GM21717 (cell line): ENCODE measurements around the gene TP63.

Experiments used
- ATAC-seq: cut with Tn5 transposase; IDR thresholded peaks from one replicate; pipeline ENCODE4 v1.9.1; 2021; ENCODE audit warnings: mild to moderate bottlenecking, moderate library complexity; ENCODE audit not compliant: unreplicated experiment

The TP63 gene

DNA sequence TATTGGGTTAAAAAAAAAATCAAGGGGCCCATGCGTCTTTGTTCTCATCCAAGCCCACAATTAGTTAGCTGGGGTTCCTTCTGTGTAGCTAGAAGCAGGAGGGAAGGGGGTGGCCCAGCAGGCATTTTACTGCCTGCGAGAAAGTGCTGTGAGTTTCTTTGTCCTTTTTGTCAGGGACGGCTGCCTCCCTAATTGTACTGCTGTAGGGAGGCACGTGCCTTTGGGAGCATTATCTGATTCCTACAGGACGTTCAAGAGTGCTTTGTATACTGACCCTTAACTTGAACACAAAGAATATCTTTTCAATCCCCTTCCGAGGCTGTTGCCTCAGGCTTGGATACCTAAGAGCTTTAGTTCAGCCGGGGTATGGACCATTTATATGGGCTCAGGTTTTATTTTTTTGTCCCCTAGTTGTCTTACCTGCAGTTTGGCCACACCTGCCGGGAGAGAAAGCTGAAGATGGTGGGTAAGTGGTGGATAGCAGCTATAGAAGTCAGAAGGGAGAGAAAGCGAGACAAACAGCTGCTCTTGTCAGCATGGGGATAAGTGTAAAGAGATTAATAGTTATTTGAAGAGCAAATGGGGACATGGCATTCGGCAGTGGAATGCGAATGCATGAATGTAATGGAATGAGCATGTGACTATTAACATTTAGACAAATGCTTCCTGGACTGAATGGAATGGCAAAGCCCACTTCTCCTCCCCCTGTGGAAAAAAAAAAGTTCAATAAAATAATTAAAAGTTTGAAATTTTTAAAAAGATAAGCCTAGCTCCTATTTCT, 175.2 kb downstream of the TP63 start:
- ATAC-seq, result no peak

DNA sequence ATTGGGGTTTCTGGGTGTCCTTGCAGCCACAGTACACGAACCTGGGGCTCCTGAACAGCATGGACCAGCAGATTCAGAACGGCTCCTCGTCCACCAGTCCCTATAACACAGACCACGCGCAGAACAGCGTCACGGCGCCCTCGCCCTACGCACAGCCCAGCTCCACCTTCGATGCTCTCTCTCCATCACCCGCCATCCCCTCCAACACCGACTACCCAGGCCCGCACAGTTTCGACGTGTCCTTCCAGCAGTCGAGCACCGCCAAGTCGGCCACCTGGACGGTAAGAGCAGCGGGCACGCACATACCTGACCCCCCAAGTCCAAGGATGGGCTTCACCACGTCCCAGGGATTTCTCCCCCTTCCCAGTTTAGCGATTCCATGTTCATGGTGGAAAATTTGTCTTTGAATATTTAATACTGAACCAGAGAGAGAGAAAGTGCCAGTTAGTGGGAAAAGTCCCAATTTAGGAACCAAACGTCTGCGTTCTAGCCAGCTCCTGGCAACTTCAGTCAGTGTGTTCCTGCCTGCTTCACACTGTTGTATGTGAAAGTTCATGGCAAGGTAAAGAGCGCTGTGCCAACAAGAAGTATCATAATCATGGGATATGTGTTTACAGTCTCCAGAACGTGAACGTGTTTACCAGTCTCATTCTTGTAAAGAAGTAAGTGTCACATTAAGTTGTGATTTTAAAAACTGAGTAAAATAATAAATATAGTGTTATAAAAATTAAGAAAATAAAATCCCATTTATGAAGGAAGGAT, 177.2 kb downstream of the TP63 start:
- ATAC-seq, result no peak

DNA sequence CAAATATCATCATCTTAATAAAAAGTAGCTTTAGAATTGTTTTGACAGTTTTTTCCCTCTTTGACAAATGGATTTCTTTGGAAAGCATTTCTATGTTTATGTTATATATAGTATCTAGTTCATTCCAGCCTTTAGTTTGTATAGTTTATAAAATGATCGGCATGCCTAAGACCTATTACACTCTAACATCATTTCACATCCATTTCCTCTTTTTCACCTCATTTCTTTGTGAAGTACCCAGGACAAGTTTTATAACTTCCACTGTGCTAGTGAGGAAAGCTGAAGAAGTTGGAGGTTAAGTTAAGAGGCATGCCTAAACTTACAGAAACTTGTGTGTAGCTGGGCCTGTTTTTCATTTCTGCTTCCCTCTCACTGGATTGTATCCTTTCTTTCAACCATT, 178.4 kb downstream of the TP63 start:
- no peak for ATAC-seq

DNA sequence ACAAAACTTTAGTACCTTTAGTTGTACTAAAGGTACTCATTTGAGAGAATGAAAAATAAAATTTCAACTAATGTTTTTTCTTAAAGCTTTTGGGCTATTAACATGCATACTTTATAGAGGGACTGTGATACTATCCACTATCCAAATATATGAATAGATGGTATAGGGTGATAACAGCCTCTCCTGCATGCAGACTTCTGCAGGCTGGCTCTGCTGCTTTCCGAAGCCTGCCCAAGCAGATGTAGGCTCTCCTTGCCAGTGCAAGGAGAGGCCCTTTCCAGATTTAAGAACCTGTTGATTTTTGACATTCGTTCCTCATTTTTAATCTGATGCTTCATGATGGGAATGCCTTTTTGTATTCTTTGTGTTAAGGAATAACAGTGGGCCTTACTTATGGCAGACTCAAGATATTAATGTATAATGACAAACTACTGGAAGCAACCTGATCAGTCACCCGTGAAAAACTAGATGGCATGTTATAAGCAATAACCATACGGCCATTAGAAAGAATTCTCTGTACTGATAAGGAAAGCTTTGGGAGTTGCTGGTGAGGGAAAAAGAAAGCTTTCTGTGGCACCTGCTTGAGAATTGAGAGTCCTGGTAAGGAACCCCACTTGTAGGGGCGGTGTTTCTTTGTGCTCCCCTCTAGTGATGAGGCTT, 181.7 kb downstream of the TP63 start:
- ATAC-seq, result no peak

DNA sequence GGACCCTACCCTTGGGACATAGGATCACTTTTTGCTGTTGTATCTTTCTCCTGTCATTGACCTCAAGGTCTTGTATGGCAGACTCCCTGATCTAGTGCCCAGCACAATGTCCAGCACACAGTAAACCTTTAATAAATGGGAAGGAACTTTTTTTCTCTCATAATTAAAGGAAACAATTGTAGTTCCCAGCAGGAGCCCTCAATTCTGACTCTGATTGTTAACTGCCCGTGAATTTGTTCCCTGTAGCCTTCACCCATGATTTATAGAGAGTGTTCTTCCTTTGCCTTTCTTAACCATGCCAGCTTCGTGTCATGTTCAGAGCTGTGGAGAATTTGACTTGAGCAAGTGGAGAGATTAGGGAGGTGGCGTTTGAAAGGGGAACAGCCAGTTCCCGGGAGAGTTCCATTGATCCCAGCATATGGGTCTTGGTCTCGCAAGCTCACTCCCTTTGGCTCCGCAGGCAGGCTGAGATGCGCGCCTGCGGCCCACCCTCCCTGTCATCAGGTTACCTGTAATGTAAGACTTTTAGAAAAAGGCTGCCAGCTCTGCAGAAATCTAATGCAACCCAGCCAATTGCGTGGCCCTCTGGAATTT, 182.6 kb downstream of the TP63 start:
- no peak for ATAC-seq

DNA sequence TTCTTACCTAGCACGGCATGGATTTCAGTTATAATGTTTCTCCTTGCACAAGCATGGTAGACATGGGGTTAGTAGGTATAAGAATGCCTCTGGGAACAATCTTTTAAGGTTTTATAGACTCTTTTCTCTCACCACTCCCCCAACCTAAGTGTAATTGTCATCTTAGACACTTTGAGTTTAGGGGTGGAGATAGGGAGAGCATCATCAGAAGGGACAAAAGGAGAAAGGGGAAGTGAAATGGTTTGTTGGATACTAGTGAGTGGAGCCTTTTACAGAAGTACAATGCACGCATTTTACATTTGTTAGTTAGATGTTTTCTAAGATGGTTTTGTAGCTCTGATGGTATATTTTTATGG, 189.2 kb downstream of the TP63 start:
- peak; percentile 81 for ATAC-seq

DNA sequence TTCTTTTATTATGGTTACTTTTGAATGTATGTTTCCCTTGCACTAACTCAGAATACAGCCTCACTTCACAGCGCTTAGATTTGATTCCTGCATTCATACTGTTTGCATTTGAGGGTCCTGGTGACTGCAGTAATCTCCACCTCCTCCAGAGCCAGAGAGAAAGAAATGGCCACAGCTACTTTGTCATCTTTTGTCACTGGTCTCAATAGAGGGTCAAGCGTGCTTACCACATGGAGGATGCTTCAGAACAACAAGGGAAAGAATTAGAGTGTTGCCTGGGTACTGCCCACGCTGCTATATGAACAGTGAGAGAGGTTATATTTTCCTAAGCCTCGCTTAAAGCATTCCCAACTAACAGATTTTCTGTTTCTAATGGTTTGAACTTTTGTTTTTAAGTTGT, 190.1 kb downstream of the TP63 start:
- ATAC-seq, result no peak

DNA sequence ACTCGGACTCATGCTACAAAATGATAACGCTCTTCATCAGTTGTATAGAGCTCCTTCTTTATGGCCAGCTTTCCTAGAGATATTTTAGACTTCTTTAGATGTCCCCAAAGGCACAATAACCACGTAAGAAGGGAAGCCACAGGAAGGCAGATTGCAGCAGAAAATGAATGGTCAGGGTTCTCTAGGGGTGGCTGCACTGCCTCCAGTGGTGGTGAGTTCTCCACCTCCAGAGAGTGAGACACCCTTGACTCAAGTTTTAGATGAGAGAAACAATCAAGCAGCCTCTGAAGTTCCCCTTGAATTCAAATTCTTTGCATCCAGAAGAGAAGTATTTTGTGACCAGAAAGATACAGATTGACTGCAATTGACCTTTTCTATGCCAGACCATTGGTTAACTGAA, 191.5 kb downstream of the TP63 start:
- no peak for ATAC-seq

DNA sequence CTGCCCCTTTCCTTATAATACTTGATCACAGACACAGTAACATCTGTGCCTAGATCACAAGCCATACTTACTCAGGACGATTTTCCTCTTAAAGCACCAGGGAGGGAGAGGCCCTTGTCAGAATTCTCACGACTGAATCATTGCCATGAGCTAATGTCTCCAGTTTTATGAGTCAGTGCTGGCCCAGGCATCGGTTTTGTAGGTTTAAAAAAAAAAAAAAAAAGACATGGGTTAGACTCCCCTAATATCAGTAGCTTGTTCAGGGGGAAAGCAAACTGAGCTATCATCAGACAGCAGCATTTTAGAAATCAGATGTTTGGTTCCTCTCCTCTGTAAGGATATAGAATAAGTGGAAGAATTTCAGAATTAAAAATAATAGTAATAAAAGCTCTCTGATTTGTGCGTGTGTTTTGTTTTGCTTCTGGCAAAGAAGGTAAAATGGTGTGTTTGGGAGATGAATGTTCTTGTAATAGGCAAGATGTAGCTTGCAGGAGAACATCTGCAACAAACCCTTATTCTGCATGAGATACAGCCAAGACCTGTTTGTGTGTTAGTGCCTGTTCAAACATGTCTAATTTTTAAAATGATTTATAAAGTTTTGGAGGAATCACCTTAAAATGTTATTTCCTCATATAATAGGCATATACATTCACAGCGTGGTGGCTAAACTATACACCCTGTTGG, 193.6 kb downstream of the TP63 start:
- ATAC-seq, result no peak

DNA sequence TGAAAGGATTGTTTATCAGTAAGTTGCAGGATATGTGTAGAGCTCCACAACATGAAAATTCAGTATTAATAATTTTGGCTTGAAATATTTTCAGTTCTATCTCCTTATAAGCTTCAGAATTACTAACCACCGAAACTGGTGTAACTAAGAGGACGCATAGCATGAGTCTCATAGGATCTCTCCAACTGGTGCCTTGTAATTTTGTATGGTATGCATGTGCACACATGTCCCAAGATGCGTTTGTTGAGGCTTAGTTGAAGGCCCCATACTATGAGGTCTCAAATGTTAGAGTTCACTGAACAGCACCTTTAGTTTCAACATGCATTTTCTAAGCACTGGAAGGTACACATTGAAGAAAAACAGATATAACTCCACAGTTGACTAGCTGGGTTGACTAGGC, 195.4 kb downstream of the TP63 start:
- ATAC-seq, result no peak

DNA sequence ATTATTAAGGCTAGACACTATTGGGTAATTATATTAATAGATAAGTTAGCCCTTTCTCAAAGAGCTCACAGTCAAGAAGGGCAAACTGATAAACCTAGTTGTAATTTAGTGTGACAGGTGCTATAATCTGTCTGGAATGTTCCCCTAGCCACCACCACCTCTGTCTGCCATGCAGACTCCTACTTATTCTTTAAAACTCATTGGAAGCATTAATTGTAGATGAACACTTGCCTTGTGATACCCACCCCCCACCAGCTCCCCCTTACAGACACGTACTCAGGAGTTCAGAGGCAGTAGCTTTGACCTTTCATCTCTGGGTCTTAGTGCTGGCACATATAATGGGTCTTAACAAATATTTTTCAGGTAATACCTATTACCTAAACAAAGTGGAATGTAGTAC, 195.9 kb downstream of the TP63 start:
- no peak for ATAC-seq

DNA sequence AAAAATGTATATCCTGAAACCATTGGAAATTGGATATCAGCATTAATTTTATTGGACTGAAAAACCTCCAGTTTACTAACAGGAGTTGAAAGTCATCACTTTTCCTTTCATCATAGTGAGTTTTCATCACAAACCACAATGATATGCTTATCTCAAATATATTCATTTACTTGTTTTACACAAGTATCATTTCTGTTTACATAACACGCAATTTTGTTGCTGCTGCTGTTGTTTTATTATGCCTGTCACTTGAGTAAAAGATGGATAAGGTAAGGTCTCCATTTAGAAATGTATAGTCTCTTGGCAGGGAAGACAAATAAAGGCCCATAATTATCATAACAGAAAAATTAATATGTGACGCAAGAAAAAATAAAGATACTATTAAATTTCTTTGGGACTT, 199.2 kb downstream of the TP63 start:
- no peak for ATAC-seq

DNA sequence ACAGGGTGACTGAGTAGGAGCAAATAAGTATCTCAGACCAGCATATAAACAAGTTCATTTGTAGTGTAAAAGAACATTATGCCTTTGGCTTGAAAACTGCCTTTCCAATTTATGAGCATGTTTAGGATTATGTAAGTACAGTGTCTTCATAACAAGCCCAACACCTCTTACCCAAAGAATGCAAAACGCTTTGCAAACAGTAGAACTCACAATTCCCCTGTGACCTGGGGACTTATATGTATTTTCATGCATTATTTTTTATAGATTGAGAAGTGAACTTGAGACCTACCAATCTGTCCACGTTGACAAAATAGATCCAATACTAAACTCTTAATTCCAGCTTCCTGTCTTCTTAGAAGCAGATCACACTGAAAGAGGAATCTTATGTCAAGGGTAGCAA, 202.1 kb downstream of the TP63 start:
- no peak for ATAC-seq

DNA sequence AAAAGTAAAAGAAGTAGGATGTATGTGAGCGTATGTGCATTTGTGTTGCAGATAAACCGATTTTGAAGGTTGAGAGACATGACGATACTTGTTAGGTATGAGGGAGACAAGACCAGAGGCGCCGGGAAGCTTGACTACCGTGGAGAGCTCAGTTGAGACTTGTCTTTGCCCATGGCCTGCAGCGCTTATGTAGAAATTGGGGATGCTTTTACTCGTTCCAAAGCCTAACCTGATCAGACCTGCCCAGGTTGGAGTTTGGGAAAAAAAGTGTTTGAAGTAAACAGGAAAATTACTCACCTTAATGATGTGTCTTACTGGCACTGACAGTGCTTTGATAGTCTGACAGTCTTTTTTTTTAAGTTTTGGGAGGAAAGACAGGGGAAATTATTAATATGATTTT, 202.8 kb downstream of the TP63 start:
- ATAC-seq, result no peak

DNA sequence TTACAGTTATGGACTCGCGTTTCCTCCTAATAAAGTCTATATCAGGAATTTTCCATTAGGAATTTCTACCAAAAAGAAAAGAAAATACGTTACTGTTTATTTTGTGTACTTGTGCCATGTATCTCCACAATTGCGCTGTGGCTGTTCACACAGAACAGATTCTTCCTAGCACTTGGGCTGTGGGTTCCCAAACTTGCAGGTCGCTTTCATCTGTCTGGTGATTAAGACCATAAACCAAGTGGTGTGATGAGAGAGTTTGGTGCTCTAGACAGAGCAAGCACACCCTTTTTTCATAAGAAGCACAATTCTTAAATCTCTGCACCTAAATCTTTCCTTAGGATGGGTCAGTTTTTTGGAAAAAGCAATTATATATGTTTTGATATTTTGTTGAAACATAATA, 203.3 kb downstream of the TP63 start:
- no peak for ATAC-seq

DNA sequence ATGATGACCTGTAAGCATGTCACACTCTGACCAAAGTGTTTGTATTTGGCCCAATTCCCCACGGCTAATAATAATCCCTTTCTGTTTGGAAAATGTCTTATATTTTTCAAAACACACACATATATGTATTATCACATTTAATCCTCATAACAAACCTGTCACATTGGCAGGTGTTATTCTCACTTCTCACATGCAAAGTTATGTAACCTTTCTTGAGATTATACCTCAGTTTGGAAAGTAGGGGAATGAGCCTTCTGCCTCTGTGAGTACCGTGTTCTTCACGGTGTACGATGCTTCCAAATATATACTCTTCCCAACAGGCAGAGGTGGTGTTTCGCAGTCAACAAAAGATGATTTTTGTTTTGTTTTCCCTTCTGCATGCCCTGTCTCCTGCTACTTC, 205.6 kb downstream of the TP63 start:
- ATAC-seq, result no peak

DNA sequence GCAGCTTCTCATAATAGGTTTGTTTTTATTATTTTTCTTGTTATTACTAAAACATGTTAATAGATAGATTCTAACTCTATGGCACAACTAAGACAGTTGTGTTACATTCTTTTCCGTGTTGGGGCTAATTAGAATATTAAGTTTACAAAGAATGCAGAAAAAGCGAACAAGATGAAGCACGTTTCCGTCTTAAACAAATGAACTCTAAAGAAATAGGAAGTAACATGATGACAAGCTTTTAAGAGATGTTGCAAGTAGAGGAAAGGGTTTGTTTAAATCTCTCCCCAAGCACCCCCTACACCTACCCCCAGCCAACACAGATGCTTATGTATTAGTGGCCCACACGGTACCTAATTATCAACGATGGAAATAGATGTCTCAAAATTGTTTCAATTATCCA, 207.1 kb downstream of the TP63 start:
- no peak for ATAC-seq

DNA sequence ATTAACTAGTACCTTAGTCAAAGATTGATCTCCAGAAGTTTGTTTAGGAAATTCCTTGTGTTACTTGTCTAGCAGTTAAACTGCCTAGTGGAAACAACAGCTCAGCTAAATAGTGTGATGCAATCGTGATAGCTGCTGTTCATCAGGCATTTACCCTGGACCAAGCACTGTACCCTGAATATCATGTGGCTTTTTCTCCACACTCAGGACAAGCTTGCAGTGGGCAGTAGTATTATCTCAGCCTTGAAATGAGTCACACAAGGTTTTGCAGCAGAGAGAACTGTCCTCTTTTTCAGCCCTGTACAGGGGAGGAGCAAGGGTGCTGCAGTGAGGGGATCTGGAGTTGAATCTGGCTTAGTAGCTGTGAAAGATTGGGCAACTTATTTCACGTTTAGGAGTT, 208.4 kb downstream of the TP63 start:
- no peak for ATAC-seq

DNA sequence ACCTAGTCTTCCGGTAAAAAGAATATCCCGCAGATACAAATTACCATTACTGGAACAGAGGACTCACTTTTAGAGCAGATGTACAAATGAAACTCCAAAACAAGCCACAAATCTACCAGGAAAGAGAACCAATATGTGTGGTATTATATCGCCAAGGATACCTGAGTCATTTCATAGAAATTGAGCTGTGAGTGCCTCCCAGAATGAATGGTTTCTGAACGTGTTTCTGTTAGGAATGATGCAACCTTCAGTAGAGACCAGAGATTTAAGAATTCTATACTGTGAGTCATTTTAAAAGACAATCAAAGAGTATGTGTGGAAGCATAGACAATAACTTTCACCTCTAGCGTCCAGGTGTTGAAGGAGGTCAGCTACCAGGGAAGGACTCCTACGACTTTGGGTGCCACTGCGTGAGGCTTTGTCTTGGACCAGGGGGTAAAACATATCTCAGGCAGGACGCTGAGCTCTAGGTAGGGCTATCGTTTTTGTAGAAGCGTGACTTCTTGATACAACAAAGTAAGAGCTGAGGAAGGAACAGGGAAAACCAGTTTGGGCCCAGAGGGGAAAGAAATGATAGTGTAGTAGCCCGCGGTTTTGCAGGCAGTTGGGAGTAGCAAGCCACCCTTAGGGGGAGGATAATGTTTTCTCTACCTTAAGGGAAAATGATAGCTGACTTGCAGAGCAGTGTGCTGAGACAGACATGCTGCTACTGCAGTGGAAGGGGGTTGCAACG, 210.4 kb downstream of the TP63 start:
- ATAC-seq, result no peak
